NCI-H526 (cell line): Measurements from ENCODE around the gene MAML2.

ENCODE experiments used
- DNase-seq, 2 experiments: peaks; one replicate each; lab custom pipeline; 2025; lab: John Stamatoyannopoulos, UW

The MAML2 gene

DNA sequence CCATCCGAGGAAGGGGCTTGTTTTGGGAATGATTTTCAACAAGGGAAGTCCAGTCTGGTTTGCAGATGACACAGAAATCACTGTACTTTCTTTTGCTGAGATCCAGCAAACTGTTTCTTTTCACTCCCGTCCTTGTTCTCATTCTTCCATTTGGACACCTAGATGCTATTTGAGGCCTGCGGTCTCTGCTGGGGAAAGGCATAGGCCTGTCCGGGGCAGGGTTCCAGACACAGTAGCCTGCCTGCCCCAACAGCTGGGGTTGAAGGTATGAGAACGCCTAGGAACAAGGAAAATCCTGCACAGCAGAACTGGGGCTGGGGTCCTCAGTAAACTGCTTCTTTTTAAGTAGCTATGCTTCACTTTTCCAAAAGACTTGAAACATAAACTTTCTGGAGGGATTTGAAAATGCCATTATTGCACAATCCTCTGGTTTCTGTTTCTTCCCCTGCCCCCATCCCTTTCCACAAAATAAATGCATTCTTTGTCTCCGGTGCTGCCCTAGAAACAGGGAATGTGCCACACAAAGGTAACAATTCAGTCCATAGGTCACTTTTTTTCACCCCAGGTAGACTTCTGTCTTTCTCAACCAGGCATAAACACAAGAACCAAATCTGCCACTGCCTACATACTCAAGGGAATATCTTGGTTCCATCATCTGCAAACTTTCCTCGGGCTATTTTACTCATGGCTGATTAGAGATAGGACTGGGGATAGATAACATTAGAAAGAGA is 244.3 kb downstream of the MAML2 start:
- no peak for DNase-seq

DNA sequence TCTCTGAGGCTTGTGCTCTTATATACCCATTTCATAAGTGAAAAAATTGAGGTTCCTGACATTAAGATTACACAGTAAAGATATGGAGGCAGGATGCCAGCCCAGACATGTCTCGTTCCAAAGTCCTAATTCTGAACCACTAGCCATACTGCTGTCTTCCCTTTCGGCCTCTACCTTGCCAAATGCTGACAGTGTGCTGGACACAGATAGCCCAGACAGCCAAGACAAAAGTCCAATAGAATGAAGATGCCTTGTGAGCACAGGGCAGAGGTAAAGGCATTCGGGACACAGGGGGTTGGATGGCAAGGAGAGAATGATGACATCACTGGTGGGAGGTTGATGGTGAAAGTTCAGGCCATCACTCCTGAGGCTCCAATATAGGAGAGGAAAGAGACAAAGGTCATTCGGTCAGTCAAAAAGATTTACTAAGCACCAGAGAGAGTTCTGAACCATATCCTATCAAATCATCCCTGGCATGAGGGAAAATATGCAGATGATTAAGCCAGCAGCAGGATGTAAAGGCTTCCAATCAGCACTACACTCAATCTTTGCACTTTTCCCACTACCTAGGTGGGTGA is 245.1 kb downstream of the MAML2 start:
- no peak for DNase-seq

DNA sequence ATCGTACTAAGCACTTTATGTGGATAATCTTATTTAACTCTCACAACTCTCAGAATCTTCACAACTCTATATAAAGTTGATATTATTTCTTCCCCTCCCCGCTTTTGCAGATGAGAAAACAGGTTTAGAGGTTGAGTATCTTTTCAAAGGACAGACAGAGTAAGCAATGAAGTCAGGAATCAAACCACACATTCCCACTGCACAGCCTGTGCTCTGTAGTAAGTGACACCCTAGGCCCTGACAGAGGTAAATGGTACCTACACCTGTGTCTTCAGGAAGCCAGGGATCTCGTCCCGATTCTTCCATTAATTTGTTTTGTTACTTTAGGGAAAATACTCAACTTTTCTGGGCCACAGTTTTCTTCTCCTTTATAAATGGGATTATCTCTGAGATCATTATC is 246.6 kb downstream of the MAML2 start:
- DNase-seq: no peak

DNA sequence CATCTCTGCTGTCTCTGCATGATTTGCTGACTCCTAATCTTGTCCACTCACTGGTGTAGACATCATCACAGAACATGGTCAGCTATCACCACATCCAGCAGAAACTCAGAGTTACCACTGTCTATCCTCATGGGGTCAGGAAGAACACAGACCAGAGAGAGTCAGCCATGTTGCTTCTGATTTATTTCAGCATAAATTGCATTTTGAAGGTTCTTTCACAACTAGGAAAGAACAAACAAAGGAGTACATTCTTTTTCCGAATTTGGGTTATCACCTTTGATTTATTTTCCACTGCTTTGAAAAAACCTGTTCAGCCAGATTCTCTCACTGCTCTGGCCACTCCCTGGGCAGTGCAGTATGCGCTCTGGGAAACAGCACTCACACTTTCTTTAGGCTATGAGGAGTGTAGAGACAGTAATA is 247.1 kb downstream of the MAML2 start:
- no peak for DNase-seq

DNA sequence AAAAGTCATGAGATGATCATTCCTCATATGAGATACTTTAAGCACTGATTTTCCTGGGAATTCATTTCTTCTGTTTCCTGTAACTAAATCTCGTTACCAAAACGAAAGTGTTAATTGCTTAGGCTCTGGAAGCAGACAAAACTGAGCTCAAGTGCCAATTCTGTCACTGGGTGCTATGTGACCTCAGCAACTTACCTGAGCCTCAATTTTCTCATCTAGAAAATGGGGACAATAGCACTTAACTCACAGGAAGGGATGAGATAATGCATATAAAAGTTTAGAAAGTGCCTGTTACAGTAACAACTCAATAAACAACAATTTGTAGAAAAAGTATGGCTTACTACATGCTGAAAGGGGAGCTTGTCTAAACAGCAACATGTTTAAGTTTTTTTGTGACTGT is 248.8 kb downstream of the MAML2 start:
- no peak for DNase-seq

DNA sequence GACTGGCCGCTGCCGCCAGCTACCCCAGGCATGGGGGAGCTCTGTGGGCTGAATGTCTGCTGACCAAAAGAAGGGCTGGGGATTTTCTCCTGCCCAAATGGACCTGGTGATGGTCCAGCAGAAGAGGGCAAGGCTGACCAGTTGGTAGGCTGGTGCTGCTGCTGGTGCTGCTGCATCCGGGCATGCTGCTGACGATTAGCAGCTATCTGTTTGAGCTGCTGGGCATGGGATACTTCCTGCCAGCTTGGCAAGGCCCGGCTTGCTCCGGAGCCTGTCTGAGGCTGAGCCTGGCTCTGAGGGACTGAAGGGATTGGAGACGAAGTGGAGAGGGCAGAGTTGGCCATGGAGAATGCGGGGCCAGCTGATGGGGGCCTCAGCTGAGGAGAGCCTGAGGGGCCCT is 250.5 kb downstream of the MAML2 start:
- DNase-seq: no peak

DNA sequence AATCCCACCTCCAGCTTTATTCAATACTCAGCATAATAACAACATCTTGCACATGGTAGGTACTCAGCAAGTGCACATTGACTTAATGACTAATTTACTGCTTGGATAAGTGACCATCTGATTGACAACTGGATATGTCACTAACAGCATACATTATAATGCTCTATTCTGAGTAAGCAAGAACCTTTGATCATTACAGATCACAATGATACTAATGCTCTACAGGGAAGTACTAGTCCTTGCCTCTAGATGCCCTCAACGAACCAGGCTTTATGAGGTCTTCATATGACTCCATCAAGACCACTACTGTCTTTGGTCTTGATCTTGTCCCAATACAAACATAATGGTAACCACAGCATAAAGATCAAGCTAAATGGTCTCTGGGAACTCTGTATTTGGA is 251.5 kb downstream of the MAML2 start:
- DNase-seq: peak in 1 of 2 experiments; percentile 41

DNA sequence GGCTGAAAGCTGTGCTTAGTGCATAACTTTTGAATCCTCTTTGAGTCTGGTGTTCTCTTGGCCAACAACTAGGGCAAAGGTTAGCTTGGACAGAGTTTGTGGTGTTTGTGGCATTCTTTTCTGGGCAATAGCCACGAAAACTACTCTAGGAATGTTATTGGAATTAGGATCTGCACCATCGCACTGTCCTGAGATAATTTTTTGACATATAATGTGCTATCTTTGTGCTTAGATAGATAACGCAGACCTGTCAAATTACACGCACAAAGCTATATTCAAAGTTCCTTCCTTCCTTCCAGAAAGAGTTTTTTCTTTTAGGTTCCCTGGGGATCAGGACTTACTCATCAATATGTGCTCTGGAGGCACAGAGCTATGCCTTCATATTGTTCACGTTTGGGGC is 252.3 kb downstream of the MAML2 start:
- no peak for DNase-seq

DNA sequence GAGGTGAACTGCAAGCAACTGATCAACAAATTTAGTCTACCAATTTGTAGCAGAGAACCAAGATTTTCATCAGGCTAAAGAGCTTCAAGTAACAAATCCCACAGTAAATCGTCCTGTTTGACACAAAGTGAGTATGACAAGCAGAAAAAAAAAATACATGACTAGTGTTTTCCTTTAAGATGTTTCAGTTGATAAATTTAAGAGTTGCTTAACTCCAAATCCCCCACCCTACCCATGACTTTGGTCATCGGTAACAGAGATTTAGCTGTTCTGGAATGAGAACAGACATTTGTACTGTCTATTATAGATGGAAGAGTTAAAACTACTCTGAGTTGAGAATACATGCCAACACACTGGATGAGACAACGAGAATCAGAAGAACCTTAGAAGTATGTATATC is 254.1 kb downstream of the MAML2 start:
- no peak for DNase-seq

DNA sequence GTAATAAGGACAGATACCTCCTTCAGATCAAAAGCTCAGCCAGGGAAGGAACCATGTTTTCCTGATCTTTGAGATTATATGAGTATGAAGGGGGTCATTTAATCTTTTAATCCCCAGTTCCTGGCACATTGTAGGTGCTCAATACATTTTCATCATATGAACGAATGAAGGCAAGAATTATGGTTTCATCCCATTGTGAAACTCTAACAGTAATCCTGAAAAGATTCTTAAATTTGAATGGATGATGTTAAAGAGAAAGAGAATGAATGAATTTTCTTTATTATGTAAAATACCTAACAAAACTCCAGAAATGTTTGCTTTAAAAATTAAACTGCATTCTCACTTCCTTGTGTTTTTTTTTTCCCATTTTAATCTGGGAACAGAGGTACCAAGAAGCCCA is 256.9 kb downstream of the MAML2 start:
- no peak for DNase-seq

DNA sequence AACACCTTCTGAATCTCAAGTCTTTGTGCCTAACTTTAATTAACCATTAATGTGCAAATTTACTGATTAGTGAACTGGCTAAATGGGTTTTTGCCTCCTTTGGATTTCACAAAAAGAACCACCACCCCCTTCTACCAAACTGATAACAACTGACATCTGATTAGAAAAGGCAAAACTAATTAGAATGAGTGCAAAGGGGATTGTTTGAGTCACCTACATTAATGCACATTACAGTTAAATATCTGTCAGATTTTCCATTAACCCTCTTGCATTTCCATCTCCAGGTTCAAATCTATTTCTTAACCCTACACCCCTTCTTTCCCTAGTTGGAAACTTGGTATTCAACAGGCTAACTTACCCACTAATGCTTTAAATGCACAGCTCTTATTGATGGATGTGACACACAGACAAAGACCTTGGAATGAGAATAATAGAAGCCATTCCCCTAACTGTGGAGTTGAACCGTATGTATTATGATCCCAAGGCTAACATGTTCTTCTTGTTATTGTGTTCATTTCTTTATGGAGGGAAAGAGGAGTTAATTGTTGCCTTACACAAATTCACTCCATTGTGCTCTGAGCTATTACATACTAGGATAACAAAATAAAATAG is 257.6 kb downstream of the MAML2 start:
- DNase-seq: no peak

DNA sequence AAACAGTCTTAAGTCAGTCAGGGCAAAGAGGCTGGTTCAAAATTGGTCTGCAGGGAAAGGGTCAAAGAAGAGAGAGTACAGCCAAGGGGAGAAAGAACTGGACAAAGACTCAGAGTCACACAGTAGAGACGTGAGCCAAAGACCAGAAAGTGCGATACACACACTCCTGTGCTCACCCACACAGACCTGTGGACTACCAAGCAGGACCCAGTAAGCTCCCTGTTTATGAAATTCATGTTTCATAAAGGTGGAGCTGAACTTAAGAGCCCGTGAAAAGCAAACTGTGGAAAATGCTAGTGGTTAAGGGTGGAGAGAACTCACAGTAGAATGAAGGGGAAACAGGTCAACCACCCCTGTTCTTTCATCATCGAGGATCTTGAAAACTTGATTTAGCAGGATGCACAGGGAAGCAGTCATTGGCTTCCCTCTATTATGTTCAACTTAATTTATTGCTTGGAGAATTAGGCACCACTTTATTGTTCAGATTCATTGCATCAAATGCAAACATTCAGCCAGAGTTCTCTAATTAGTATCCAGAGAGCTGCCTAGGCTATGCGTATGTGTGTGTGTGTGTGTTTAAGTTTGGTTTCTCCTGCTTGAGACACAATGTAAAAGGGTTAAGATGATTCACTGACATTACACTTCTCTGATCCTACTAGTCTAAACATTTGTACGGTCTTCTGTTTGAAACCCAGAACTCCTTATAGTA is 258.2 kb downstream of the MAML2 start:
- no peak for DNase-seq

DNA sequence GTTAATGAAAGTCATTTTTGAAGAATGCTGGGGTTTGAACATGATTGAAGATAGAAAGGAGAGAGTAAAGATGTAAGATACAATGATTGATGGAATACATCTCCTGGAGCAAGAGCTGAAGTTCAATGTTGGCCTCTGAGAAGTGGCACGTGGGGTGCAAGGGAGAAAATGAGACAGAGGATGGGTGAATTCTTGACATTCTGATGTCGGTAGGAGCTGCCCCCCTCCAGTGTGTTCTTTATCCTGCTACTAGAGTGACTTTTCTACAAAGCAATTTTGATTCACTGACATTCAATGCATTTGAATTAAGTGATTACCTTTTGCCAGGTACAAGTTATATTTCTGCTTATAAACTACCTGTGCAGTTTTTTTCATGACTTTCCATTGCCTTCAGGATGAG is 260.1 kb downstream of the MAML2 start:
- DNase-seq: no peak

DNA sequence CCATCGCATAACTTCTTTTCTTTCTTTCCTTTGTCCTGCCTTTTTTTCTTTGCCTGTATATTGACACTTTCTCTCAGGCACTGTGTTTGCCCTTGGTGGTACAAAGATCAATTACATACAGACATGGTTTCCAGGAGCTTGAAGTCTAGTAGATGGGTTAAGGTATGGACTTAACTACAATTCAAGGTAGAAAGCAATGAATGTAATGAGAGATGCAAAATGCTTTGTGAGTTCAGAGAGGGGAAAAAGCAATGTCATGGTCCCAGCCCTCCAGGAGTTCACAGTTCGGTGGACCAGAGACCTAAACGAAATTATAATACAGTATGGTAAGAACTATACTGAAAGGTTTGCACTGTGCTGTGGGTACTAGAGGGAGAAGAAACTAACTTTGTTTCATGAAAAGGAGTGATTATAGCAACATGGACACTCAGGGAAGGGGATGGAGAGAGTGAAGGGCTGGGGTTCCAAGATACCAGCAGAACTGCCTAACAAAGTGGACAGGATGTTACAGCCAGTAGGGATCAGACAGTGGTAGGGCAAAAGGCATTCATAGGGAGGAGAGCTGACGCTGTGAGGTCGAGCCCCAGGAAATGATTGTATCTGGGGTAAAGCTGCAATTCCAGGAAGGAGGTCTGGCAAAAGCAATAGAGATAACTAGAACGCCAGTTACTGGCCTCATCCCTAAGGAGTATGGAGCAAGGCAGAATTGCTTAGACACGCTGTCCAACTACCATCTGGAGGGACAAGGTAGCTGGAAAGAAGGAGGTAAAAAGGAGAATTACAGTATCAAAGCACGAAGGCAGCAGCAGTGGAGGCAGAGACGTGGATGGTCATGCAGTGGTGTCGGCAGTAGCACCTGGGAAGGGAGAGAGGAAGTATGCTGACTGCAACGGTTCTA is 260.7 kb downstream of the MAML2 start:
- no peak for DNase-seq

DNA sequence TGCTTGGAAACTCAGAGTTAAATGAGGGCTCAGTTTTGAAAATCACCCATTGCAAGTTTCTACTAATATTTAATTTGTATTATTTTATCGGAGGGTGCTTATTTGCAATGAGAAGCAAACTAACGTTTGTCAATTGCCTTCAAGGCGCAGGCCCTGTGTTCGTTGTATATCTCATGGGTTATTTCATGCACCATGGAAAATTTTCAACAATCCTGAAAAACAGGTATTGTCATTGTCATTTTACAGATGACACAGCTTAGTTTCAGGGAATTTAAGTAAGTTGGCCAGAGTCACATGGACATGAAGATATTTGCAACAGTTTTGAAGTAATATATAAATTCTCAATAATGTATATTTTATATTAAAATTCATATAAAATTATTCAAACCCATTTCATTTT is 261.4 kb downstream of the MAML2 start:
- no peak for DNase-seq

DNA sequence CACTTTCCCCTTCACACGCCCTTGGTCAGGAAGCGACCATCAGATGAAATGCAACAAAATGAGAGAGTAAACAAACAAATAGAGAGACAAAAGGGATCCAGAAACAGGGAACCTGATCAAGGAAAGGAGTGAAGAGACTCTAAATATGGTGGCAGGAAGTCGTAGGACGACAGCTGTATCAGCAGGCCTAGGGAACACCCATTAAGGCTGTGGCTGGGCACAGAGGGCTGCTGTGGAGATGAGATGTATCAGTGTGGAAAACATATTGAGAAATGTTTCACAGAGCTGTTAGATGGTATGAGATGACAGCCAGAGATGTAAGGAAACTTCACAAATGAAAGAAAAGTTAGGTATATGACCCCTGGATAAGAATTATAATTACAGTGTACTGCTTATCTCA is 263.3 kb downstream of the MAML2 start:
- DNase-seq: no peak

DNA sequence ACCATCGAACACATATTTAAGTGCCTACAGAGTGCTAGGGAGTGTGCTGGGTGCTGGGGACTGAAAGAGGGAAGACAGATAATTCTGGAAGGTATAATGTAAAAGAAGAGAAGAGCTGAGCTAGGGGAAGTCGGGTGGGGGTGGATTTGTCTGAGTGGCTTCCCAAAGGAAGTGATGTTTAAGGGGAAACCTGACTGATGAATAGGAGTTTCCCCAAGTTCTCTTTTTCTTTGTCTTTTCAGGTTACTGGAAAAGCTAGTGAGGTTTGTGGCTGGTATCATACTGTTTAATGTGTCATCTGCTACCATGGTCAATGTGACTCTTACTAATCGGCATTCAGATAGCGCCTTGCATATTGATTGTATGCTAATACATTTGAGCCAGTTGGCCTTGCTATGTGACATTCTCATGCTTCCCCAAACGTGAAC is 267.4 kb downstream of the MAML2 start:
- no peak for DNase-seq

DNA sequence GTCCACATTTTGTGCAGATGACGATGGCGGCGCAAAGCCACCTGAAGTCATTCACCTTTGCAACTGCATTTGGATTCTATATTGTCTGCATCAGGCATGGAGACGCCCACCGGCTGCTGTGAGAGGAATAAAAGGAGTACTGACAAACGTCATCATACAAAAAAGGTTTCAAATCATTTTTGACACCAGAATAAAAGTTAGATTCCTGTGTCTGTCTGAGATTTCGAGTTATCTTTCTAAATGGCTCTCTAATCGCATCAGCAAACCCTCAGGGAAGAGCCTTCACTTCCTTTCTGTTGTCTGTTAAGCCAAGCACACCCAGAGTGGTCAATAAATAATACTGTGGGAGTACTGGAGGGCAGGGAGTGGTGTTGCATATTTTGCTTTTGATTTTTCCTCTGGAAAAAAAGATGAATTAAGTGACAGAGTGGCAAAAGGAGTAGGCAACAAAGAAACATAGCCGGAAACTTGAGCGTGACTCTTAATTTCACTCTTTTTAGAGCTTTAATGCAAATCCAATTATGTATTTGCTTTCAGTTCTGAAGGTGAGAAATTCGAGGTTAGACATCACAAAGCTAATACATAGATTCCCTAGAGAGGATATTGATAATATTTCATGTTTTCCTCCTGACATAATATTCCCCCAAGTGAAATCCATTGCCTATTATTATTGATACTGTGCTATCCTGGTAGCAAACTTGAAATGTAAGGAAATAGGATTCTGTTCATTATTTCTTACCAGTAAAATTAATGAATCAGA is 268.3 kb downstream of the MAML2 start:
- no peak for DNase-seq

DNA sequence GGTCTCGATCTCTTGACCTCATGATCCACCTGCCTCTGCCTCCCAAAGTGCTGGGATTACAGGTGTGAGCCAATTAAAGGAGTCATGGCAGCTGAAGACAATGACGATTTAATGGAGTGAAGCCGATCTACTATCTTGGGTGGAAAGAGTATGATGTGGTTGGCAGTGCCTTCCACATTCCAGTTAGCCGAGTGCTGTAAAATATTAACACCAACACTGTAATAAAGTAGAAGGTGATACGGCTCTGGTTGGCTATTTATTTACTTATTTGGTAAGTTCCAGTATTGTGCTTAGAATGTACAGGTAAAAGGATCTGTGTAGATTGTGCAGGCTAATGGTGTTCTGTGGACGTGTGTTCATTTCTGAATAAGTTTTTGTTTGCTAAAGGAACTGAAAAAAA is 269.5 kb downstream of the MAML2 start:
- no peak for DNase-seq

DNA sequence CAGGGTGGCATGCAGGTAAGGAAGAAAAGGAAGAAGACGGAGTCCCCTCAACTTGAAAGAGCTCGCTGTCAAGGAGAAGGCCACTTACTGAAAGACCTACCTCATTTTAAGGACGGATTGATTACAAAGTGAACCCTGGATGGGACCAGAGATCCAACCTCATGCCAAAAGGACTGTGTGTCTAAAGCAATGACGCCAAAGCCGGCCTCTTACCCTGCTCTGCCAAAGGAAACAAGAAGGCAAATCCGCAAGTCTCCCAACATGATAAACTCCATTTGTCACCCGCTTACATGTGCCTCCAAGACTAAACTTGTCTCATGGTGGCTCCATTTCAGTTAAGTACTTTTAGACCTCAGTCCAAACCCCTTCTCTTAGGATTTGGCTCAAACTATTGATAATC is 270.4 kb downstream of the MAML2 start:
- DNase-seq: no peak

DNA sequence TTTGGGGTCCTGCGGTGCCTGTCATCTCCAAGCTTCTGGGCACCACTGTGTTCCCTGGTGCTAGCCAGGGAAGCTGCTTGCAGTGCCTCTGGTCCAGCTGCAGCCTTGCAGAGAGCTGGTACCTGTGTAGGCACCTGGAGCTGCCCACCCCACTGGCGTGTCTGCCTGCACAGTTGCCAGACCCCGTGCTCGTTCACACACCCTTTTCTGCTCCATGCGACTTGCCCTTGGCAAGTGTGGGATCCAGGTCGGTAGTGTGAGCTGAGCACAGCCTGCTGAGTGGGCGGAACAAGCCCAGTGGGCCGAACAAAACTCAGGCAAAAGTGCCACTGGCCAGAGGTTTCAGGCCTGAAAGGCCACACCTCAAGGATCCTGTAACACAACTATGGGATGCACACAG is 272.5 kb downstream of the MAML2 start:
- DNase-seq: peak in 1 of 2 experiments; percentile 30
